ENCODE results near the gene SPCS3. TPM values are rescaled to one million over a fixed set of nuclear protein-coding genes. Genes with fewer than 3 reads are reported as not detected.

SPCS3 gene
- total RNA-seq, 1 donor from 2014 or later, result 118 TPM

- Mint-ChIP-seq H3K4me3 (ENCODE audit: unreplicated experiment) (no peak overlapping the region), H3K9me3 (ENCODE audit: unreplicated experiment) (no peaks in the 10 kb centered on the region), H3K27me3 (ENCODE audit: unreplicated experiment) (no peaks in the 10 kb centered on the region), H3K27ac (ENCODE audit: unreplicated experiment) (no peak overlapping the region), H3K4me1 (ENCODE audit: unreplicated experiment) (no peaks in the 10 kb centered on the region), H3K36me3 (ENCODE audit: unreplicated experiment) (no peaks in the 10 kb centered on the region)
- DNase-seq (ENCODE audit: extremely low spot score, unreplicated experiment), result no peak
- TF ChIP-seq CTCF (IDR thresholded peaks at IDR 0.05), result no peak
These were observed 32.2 kb upstream of the SPCS3 start for GRCh38 chr4:176287546-176287945.

GRCh38 chr4:176288020-176288419 is 31.7 kb upstream of the SPCS3 start:
- no peak overlapping the region for H3K4me3 Mint-ChIP-seq (ENCODE audit: unreplicated experiment)

GRCh38 chr4:176289561-176289960 is 30.2 kb upstream of the SPCS3 start:
- H3K27me3 Mint-ChIP-seq (ENCODE audit: unreplicated experiment), result no peaks in the 10 kb centered on the region
- no peaks in the 10 kb centered on the region for H3K36me3 Mint-ChIP-seq (ENCODE audit: unreplicated experiment)

More at GRCh38 chr4:176288020-176288419, 31.7 kb upstream of the SPCS3 start:
- no peak for DNase-seq (ENCODE audit: extremely low spot score, unreplicated experiment)
- H3K4me1 Mint-ChIP-seq (ENCODE audit: unreplicated experiment), result no peaks in the 10 kb centered on the region
- H3K27me3 Mint-ChIP-seq (ENCODE audit: unreplicated experiment), result no peaks in the 10 kb centered on the region
- no peak for TF ChIP-seq CTCF (IDR thresholded peaks at IDR 0.05)
- no peaks in the 10 kb centered on the region for H3K36me3 Mint-ChIP-seq (ENCODE audit: unreplicated experiment)
- H3K9me3 Mint-ChIP-seq (ENCODE audit: unreplicated experiment), result no peaks in the 10 kb centered on the region
- H3K27ac Mint-ChIP-seq (ENCODE audit: unreplicated experiment), result no peak overlapping the region

GRCh38 chr4:176290520-176290919 is 29.2 kb upstream of the SPCS3 start:
- no peak for DNase-seq (ENCODE audit: extremely low spot score, unreplicated experiment)
- Mint-ChIP-seq H3K9me3 (ENCODE audit: unreplicated experiment) (no peaks in the 10 kb centered on the region), H3K4me3 (ENCODE audit: unreplicated experiment) (no peak overlapping the region), H3K27ac (ENCODE audit: unreplicated experiment) (no peak overlapping the region), H3K27me3 (ENCODE audit: unreplicated experiment) (no peaks in the 10 kb centered on the region), H3K36me3 (ENCODE audit: unreplicated experiment) (no peaks in the 10 kb centered on the region), H3K4me1 (ENCODE audit: unreplicated experiment) (no peaks in the 10 kb centered on the region)
- TF ChIP-seq CTCF (IDR thresholded peaks at IDR 0.05), result no peak

More at GRCh38 chr4:176289561-176289960, 30.2 kb upstream of the SPCS3 start:
- no peak overlapping the region for H3K4me3 Mint-ChIP-seq (ENCODE audit: unreplicated experiment)
- no peak for DNase-seq (ENCODE audit: extremely low spot score, unreplicated experiment)
- no peaks in the 10 kb centered on the region for H3K4me1 Mint-ChIP-seq (ENCODE audit: unreplicated experiment)
- no peaks in the 10 kb centered on the region for H3K9me3 Mint-ChIP-seq (ENCODE audit: unreplicated experiment)
- H3K27ac Mint-ChIP-seq (ENCODE audit: unreplicated experiment), result no peak overlapping the region
- no peak for TF ChIP-seq CTCF (IDR thresholded peaks at IDR 0.05)

GRCh38 chr4:176291748-176292147 is 28.0 kb upstream of the SPCS3 start:
- no peaks in the 10 kb centered on the region for H3K4me1 Mint-ChIP-seq (ENCODE audit: unreplicated experiment)
- no peak overlapping the region for H3K4me3 Mint-ChIP-seq (ENCODE audit: unreplicated experiment)
- no peak for DNase-seq (ENCODE audit: extremely low spot score, unreplicated experiment)
- TF ChIP-seq CTCF (IDR thresholded peaks at IDR 0.05), result no peak
- H3K27me3 Mint-ChIP-seq (ENCODE audit: unreplicated experiment), result no peaks in the 10 kb centered on the region
- H3K27ac Mint-ChIP-seq (ENCODE audit: unreplicated experiment), result no peak overlapping the region
- no peaks in the 10 kb centered on the region for H3K36me3 Mint-ChIP-seq (ENCODE audit: unreplicated experiment)
- no peaks in the 10 kb centered on the region for H3K9me3 Mint-ChIP-seq (ENCODE audit: unreplicated experiment)
